Measurements from ENCODE around the gene TAMALIN.

TAMALIN gene

DNA sequence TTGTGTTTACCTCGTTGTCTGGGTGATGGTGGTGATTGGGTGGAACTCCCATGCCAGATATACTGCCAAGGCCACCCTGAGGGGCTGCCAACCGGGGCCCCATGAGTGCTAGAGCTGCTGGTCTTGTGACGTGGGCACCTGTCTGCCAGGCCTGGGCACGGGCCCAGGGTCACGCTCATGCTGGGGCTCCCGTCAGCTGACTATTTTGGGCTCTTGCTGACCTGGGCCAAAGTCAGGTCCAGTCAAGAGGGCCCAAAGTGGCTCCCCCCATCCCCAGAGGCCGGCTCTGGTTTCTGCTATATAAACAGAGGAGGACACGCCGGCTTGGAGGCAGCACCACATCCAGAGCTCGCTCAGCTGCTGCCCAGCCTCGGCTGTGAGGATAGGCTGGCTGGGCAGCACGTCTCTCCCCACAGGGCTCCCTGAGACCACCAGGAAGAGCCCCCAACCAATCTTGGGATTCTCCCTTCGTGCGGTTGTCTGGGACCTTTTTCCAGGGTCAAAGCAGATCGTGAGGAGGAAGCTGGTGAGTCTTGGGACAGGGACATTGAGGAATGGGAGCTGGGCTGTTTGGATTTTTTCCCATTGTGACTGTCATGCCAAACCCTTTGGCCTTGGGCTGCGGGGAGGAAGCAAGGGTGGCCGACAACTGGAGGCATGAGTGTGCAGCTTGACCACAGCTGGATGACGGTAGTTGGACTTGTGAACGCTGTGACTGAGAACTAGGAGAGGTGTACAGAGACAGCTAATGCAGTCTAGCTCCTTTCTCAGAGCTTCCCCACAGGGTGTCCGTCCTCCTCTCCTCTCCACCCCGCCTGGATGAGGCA, 36.9 kb downstream of the TAMALIN start:
- no peak for DNase-seq (ENCODE audit: insufficient read length, low spot score)
- no peak for TF ChIP-seq POLR2A (IDR thresholded peaks at IDR 0.05; ENCODE audit: low read depth, low read length)
- FAIRE-seq, result no peak

DNA sequence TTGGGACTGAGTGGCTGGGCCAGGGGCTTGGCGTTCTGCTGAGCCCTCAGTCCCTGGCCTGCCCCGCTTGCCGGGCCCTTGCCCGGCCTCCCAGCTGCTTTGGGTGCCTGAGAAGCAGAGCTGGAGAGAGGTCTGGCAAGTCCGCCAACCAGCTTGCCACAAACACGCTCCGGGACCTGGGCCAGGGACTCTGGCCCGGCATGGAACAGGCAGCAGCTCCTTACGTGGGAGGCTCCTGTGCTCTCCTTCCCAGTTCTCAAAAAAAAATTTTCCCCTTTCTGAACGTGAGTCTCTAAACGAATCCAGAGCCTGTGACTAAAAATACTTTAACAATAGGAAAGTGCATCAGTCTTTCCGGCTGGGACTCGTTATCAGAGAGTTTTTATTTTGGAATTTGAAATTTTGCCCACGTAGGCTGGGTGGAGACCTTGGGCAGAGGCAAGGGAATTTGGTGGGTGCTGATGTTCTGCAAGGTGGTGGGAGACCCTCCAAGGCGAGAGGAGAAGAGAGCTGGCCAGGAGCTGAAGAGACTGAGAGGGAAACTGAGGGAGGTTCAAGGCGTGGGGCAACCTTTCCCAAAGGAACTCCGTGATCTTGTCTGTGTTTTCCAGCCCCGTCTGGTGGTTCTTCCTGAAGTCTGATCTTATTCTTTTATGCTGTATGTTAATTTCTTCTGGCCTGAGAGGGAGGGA, 37.7 kb downstream of the TAMALIN start:
- FAIRE-seq (no peak), DNase-seq (ENCODE audit: insufficient read length, low spot score) (no peak)

DNA sequence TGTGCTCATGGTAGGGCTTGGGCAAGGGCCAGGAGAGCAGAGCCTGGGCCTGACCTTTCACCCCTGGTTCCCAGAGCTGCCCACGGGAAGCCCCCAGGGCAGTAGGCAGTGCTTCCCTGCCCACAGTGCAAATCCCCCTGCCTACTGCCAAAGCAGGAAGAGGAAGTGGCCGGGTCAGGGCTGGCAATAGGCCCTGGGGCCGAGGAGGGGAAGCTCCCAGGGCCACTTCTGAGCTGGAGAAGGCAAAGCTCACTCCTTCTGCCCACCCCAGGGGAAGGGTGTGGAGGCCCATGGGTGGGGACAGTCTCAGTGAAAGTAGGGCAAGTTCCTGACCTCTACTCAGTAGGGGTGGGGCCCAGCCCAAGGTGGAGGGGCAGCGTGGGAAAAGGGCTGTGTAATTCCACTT, 39.1 kb downstream of the TAMALIN start:
- DNase-seq (ENCODE audit: insufficient read length, low spot score) (no peak), FAIRE-seq (no peak)
- TF ChIP-seq POLR2A (IDR thresholded peaks at IDR 0.05; ENCODE audit: low read depth, low read length), result no peak

More for the DNA sequence above, 37.7 kb downstream of the TAMALIN start:
- no peak for TF ChIP-seq POLR2A (IDR thresholded peaks at IDR 0.05; ENCODE audit: low read depth, low read length)

DNA sequence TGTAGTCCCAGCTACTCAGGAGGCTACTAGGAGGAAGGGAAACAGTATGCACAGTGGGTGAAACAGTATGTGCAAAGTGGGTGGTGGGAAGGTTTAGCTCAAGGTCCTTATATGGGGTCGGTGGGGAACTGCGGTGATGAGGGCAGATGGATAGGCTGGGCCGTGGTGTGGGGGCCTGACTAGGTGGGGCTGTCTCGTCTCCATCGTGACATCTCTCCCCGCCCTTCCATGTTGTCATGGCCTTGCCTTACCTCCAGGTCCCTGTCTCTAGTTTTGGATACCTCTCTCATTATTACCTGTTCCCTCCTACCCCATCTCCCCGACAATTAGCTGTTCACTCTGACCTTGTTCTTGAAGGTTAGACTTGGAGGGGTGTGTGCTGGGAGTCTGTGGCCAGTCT, 40.1 kb downstream of the TAMALIN start:
- no peak for DNase-seq (ENCODE audit: insufficient read length, low spot score)
- no peak for TF ChIP-seq POLR2A (IDR thresholded peaks at IDR 0.05; ENCODE audit: low read depth, low read length)
- no peak for FAIRE-seq

- no peak for DNase-seq (ENCODE audit: insufficient read length, low spot score)
- TF ChIP-seq POLR2A (IDR thresholded peaks at IDR 0.05; ENCODE audit: low read depth, low read length), result no peak
- no peak for FAIRE-seq
Observed at GRCh38 chr12:52049286-52049685, 42.5 kb downstream of the TAMALIN start.

- no peak for TF ChIP-seq POLR2A (IDR thresholded peaks at IDR 0.05; ENCODE audit: low read depth, low read length)
- FAIRE-seq (no peak), DNase-seq (ENCODE audit: insufficient read length, low spot score) (no peak)
Observed at GRCh38 chr12:52049688-52050087, 42.9 kb downstream of the TAMALIN start.

DNA sequence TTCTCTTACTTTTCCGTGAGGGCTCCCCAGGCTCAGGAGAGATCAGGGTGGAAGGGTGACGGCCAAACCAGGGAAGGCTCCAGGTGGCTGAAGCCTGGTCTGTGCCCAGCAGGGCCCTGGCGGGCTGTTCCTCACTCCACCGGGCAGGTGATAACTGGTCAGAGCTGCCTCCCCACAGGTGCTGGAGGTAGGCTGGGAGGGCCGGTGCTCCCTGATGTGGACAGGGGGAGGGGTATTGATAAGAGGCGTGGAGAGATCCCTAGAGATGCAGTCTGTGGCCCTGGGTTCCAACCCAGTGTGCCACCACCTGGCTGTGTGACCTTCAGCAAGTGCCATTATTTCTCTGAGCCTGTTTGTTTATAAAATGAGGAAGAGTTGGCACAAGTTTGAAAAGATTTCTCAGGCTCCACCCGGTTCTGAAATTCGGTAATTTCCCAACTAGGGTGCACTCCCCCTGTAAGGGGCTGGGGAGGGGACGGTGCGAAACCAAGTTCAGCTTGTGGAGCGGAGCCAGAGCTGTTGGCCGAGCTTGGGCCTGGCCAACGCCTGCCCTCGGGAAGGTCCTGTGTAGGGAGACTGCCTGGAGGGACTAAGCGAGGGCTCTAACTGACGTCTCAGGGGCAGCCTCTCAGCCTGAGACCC, 43.5 kb downstream of the TAMALIN start:
- no peak for FAIRE-seq
- TF ChIP-seq POLR2A (IDR thresholded peaks at IDR 0.05; ENCODE audit: low read depth, low read length), result no peak
- DNase-seq (ENCODE audit: insufficient read length, low spot score), result no peak

DNA sequence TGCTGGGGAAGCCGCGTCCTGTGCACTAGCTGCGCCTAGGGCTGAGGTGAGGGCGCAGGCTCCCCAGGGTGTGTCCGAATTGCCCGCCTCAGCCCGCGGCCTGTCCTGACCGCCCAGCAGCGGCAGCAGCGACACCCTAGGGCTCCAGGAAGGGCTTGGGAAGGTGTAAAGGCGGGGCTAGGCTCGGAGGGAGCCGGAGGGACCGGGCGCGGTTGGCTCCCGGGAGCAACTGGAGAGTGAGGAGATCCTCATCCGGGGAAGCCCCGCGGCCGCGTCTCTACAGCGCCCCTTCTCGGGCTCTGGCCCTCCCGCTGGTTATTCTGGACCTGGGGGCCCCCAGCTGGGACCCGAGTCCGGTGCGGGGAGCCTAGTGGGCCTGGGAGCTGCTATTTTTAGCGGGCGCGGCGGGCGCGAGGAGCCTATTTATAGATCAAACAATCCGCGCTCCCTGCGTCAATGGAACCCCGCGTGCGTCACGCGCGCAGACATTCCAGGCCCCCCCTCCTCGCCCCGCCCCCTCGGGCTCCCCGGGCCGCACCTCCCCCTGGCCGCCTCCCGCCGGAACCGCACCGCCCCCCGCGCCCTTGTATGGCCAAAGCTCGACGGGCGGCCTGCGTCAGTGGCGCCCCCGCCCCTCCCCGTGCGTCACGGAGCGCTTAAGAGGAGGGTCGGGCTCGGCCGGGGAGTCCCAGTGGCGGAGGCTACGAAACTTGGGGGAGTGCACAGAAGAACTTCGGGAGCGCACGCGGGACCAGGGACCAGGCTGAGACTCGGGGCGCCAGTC, 44.2 kb downstream of the TAMALIN start, which contains the start of gene NR4A1:
Gene NR4A1 (plus strand): TSS at position 685 of the 784 bp plus-strand sequence. CDS start 2,887 bp downstream, outside the sequence.
- DNase-seq (ENCODE audit: insufficient read length, low spot score) (peak; percentile 84), FAIRE-seq (no peak)
- TF ChIP-seq POLR2A (IDR thresholded peaks at IDR 0.05; ENCODE audit: low read depth, low read length), result peak; percentile 31; the same call in 1 of the 2 replicates

- FAIRE-seq (no peak), DNase-seq (ENCODE audit: insufficient read length, low spot score) (no peak)
- no peak for TF ChIP-seq POLR2A (IDR thresholded peaks at IDR 0.05; ENCODE audit: low read depth, low read length)
Observed at GRCh38 chr12:52052468-52053186, 45.9 kb downstream of the TAMALIN start.

DNA sequence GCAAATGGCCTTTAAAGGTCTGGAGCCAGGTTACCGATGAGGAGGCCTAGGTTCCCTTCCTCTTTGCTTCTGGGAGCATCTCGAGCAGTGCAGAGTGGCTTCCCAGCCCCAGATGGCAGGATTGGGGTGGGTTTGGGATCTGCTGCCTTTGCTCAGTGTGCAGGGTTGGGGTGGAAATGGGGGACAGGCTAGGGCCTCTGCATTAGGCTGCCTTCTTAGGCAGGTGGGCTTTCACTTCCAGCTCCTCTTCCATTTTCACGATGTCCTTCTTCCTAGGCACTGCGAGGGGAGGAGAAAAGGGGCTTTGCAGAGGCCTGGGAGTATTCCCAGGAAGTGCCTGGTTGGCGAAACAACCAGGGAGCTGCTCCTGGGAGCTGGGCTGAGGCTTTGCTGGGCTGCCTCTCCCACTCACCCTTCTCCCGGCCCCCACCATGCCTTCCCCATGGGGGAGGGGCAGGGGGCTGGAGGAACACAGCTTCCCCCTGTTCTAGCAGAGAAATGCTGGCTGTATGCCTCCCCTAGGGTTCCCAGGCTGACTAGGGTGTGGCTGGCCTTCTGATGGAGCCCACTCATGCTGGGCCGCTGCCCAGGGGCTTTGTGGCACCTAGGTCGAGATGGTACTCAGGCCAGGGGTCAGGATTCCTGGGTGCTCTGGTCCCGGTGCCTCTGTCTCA, 46.9 kb downstream of the TAMALIN start:
- FAIRE-seq (no peak), DNase-seq (ENCODE audit: insufficient read length, low spot score) (no peak)
- TF ChIP-seq POLR2A (IDR thresholded peaks at IDR 0.05; ENCODE audit: low read depth, low read length), result no peak

DNA sequence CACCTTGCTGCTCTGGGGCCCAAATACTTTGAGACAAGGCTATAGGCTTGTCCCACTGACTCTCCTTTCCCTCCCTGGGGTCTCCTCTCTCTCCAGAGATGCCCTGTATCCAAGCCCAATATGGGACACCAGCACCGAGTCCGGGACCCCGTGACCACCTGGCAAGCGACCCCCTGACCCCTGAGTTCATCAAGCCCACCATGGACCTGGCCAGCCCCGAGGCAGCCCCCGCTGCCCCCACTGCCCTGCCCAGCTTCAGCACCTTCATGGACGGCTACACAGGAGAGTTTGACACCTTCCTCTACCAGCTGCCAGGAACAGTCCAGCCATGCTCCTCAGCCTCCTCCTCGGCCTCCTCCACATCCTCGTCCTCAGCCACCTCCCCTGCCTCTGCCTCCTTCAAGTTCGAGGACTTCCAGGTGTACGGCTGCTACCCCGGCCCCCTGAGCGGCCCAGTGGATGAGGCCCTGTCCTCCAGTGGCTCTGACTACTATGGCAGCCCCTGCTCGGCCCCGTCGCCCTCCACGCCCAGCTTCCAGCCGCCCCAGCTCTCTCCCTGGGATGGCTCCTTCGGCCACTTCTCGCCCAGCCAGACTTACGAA, 47.6 kb downstream of the TAMALIN start:
- TF ChIP-seq POLR2A (IDR thresholded peaks at IDR 0.05; ENCODE audit: low read depth, low read length), result no peak
- FAIRE-seq, result no peak

More for the DNA sequence above, 47.6 kb downstream of the TAMALIN start:
- DNase-seq (ENCODE audit: insufficient read length, low spot score), result no peak

Data from H54 (cell line).